ENCODE results near the gene SIPA1L3. TPM values are rescaled to one million over a fixed set of nuclear protein-coding genes. Genes with fewer than 3 reads are reported as not detected.
A peak's percentile ranks its signal among the peaks of the same experiment; 100 is the strongest.

Gene SIPA1L3
- total and polyA plus RNA-seq, 10 of the 15 experiments (the other 5 are each of a cell fraction or from before 2014, with no cell fraction given), result 0.24 to 66.2 (median 19.1) TPM

- TF ChIP-seq ZBTB11 (CRISPR knock-in tag; IDR thresholded peaks at IDR 0.05) (no peak), CEBPB (IDR thresholded peaks at IDR 0.05; ENCODE audit: borderline replicate concordance in 1 of 2, low read depth in 2 of 2, low read length in 2 of 2) (no peak), MTA2 (IDR thresholded peaks at IDR 0.05; ENCODE audit: low read depth) (0 out of 2 replicates have a peak, but pooled peaks have one; percentile 22), SREBF1 (IDR thresholded peaks at IDR 0.05; ENCODE audit: low read length) (no peak), RAD51 (IDR thresholded peaks at IDR 0.05) (peak; percentile 96), KDM1A (IDR thresholded peaks at IDR 0.05; ENCODE audit: borderline replicate concordance) (no peak), EGR1 (IDR thresholded peaks at IDR 0.05; ENCODE audit: borderline replicate concordance in 1 of 2, low read depth in 2 of 2, low read length in 2 of 2) (0 out of 3 replicates have a peak, but pooled peaks of 1 of the 2 experiments have one; percentile 25), RAD21 (IDR thresholded peaks at IDR 0.05; ENCODE audit: insufficient read depth, low read depth, low read length) (no peak), SMAD1 (IDR thresholded peaks at IDR 0.05; ENCODE audit: low read depth, partially characterized antibody) (no peak), TBL1XR1 (IDR thresholded peaks at IDR 0.05; ENCODE audit: low read depth, low read length) (no peak), IRF3 (IDR thresholded peaks at IDR 0.05) (peak; percentile 58; the same call in 1 of the 2 replicates), SRF (IDR thresholded peaks at IDR 0.05; ENCODE audit: low read depth in 2 of 2, low read length in 2 of 2) (no peak), CBX3 (IDR thresholded peaks at IDR 0.05; ENCODE audit: borderline replicate concordance, low read depth) (no peak), MTA3 (IDR thresholded peaks at IDR 0.05; ENCODE audit: borderline replicate concordance, low read length) (no peak), BMI1 (IDR thresholded peaks at IDR 0.05; ENCODE audit: borderline replicate concordance) (no peak), ZNF274 (IDR thresholded peaks at IDR 0.05; ENCODE audit: insufficient read depth, insufficient read length) (no peak), PRDM15 (CRISPR knock-in tag; IDR thresholded peaks at IDR 0.05) (no peak), MLLT1 (IDR thresholded peaks at IDR 0.05) (no peak), RCOR1 (conservative IDR thresholded peaks at IDR 0.05; ENCODE audit: low read depth, low read length) (no peak), KAT2A (conservative IDR thresholded peaks at IDR 0.05; ENCODE audit: control insufficient read depth, low read depth, low read length) (no peak)
These were observed 97.7 kb downstream of the SIPA1L3 start (continued) for GRCh38 chr19:38004521-38005223.

Measured in GM12878 (cell line).